OCI-LY7 (cell line): ENCODE data around the gene PCBD1. TPM values are rescaled to one million over a fixed set of nuclear protein-coding genes. Genes with fewer than 3 reads are reported as not detected.

Experiments
- BruUV-seq: library from RNA; stranded (reverse); fragments of 400-500 nt; replicated peaks from 2 replicates; lab custom pipeline; 2021; lab: Mats Ljungman, UMichigan
- CTCF ChIA-PET: fragments of 300-600 bp; sonication (Branson Sonifier 250); formaldehyde crosslinking; loops from one replicate; lab custom pipeline; 2022; ENCODE audit warnings: antibody characterized with exemption; ENCODE audit not compliant: unreplicated experiment; lab: Charles Lee
- POLR2A ChIA-PET: fragments of 300-600 bp; sonication (Branson Sonifier 250); formaldehyde crosslinking; loops from one replicate; lab custom pipeline; 2022; ENCODE audit warnings: antibody characterized with exemption; lab: Charles Lee
- DNase-seq: peaks from one replicate; pipeline ENCODE4 v3.0.0-alpha.2; 2015; ENCODE audit warnings: low spot score
- H2AFZ ChIP-seq: fragments of 200-600 bp; sonication (generic), shearing (Covaris generic); 2 replicates; pipeline ENCODE4 v1.6.1; 2014; ENCODE audit warnings: mild to moderate bottlenecking, antibody characterized with exemption, low read length, moderate library complexity
- H3K27ac ChIP-seq: fragments of 200-600 bp; sonication (generic); 2 replicates; pipeline ENCODE4 v1.5.1; 2014; ENCODE audit warnings: mixed run types, low read depth, mild to moderate bottlenecking, moderate library complexity, low read length, inconsistent platforms; ENCODE audit not compliant: poor library complexity, severe bottlenecking
- H3K36me3 ChIP-seq: fragments of 200-600 bp; sonication (generic); 2 replicates; pipeline ENCODE4 v1.6.1; 2014; ENCODE audit warnings: mild to moderate bottlenecking, antibody characterized with exemption, low read length, moderate library complexity, mixed read lengths; ENCODE audit not compliant: insufficient read depth
- H3K4me1 ChIP-seq: fragments of 200-600 bp; sonication (generic); 2 replicates; pipeline ENCODE4 v1.5.1; 2014; ENCODE audit warnings: mild to moderate bottlenecking, low read length; ENCODE audit not compliant: insufficient read depth, poor library complexity, severe bottlenecking
- H3K4me2 ChIP-seq: fragments of 200-600 bp; sonication (generic); 2 replicates; pipeline ENCODE4 v1.6.1; 2014; ENCODE audit warnings: mild to moderate bottlenecking, low read length
- H3K4me3 ChIP-seq: fragments of 200-600 bp; sonication (generic); 2 replicates; pipeline ENCODE4 v1.5.1; 2014; ENCODE audit warnings: mild to moderate bottlenecking, low read depth, low read length; ENCODE audit not compliant: poor library complexity, severe bottlenecking
- H3K79me2 ChIP-seq: fragments of 200-600 bp; sonication (generic); 2 replicates; pipeline ENCODE4 v1.6.1; 2016; ENCODE audit warnings: low read depth, mild to moderate bottlenecking, low read length, moderate library complexity, mixed read lengths; ENCODE audit not compliant: insufficient read depth
- H3K9me2 ChIP-seq: fragments of 200-600 bp; sonication (generic); 2 replicates; pipeline ENCODE4 v1.6.1; 2016; ENCODE audit warnings: mild to moderate bottlenecking, low read length, mixed read lengths; ENCODE audit not compliant: insufficient read depth
- H3K9me3 ChIP-seq: fragments of 200-600 bp; sonication (generic); 2 replicates; pipeline ENCODE4 v1.6.1; 2014; ENCODE audit warnings: mild to moderate bottlenecking, mixed run types, low read length, mixed read lengths
- H4K20me1 ChIP-seq: fragments of 200-600 bp; sonication (generic); 2 replicates; pipeline ENCODE4 v1.6.1; 2014; ENCODE audit warnings: mild to moderate bottlenecking, antibody characterized with exemption, low read length, moderate library complexity, mixed read lengths; ENCODE audit not compliant: insufficient read depth
- EZH2phosphoT487 ChIP-seq: fragments of 200-600 bp; sonication (generic); IDR thresholded peaks from 2 replicates; pipeline ENCODE4 v1.6.1; 2018; ENCODE audit warnings: low read depth, borderline replicate concordance, mild to moderate bottlenecking, mixed run types, antibody characterized with exemption, low read length, moderate library complexity, mixed read lengths
- intact Hi-C: fragments of 100-400 bp; cut with micrococcal nuclease; formaldehyde crosslinking; loops from one replicate; pipeline ENCODE4 v1.10.0; 2022; ENCODE audit not compliant: unreplicated experiment
- total RNA-seq, 2 experiments: library from RNA; depleted of rRNA in 1 of 2; stranded (reverse); fragments of >200 nt in 1 of 2; shearing (Covaris generic) in 1 of 2; gene quantifications; 2 replicates each; pipeline ENCODE4 v1.2.3, GENCODE V29; 2014 to 2022
- TF ChIP-seq, protein P1 (sequence below): fragments of 200-600 bp; sonication (generic); conservative IDR thresholded peaks from 2 replicates; pipeline ENCODE4 v1.5.1; 2014; ENCODE audit warnings: mild to moderate bottlenecking, antibody characterized with exemption, low read length, moderate library complexity, mixed read lengths

PCBD1 gene
- total RNA-seq, 2 experiments from 2014 or later = 4.9 to 25.4 TPM

DNA sequence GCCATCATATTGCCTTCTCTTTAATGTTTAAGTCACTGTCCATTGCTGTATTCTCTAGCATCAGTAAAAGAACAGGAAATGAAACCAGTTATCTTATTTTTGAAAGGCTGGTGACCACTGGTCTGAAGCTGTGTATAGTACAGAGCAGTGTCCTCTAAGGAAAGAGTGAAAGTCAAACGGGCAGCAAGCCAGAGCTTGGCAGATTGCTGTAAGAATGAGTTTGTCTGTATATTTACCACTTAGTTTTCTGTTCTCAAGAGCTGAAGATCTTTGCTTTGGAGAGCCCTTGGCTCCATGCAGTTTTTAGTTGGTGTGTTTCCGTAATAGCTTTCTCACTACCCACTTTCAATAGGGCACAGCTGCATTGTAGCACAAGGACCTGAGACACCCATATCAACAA, 31.9 kb downstream of the PCBD1 start:
- H3K4me3 ChIP-seq = no peak overlapping the region
- H3K27ac ChIP-seq = no peak overlapping the region
- H3K4me1 ChIP-seq = no peaks in the 10 kb centered on the region
- CTCF ChIA-PET = no interaction called here
- DNase-seq = no peak
- BruUV-seq = no TSS peak
- intact Hi-C loops = no loop called here
- no peak overlapping the region for H3K4me2 ChIP-seq
- H3K36me3 ChIP-seq = peaks cover 45% of the 10 kb centered on the region
- no peaks in the 10 kb centered on the region for H4K20me1 ChIP-seq
- no peaks in the 10 kb centered on the region for H3K79me2 ChIP-seq
- no peak overlapping the region for H2AFZ ChIP-seq
- no peaks in the 10 kb centered on the region for H3K9me2 ChIP-seq
- POLR2A ChIA-PET = interaction anchor here (1.1 kb wide), 1 partner anchor 401 kb away, joined by 3 read pairs; no protein-coding TSS in a partner anchor
- no peaks in the 10 kb centered on the region for H3K9me3 ChIP-seq
- TF ChIP-seq EZH2phosphoT487 = no peak
- TF ChIP-seq, protein P1, sequence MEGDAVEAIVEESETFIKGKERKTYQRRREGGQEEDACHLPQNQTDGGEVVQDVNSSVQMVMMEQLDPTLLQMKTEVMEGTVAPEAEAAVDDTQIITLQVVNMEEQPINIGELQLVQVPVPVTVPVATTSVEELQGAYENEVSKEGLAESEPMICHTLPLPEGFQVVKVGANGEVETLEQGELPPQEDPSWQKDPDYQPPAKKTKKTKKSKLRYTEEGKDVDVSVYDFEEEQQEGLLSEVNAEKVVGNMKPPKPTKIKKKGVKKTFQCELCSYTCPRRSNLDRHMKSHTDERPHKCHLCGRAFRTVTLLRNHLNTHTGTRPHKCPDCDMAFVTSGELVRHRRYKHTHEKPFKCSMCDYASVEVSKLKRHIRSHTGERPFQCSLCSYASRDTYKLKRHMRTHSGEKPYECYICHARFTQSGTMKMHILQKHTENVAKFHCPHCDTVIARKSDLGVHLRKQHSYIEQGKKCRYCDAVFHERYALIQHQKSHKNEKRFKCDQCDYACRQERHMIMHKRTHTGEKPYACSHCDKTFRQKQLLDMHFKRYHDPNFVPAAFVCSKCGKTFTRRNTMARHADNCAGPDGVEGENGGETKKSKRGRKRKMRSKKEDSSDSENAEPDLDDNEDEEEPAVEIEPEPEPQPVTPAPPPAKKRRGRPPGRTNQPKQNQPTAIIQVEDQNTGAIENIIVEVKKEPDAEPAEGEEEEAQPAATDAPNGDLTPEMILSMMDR = no peak

DNA sequence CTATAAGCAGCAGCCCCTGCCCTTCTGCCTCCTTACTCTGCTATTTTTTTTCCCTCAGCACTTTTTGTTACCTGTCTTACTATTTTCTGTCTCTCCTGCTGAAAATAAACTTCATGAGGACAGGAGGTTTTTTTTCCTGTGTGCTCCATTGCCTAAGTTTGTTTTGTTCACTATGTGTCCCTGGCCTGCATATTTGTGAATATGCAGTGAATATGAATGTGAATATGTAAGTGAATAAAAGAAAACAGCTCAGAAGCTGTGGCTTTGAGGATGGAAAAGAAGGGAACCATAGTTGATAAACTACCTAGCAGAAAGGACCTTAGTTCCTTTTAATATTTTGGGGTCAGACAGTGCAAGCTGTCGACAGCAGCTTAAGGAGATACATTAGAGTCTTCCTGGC, 34.9 kb downstream of the PCBD1 start:
- H3K4me2 ChIP-seq = no peak overlapping the region
- TF ChIP-seq, protein P1 = no peak
- TF ChIP-seq EZH2phosphoT487 = no peak
- no peaks in the 10 kb centered on the region for H3K4me1 ChIP-seq
- CTCF ChIA-PET = no interaction called here
- no peaks in the 10 kb centered on the region for H3K9me2 ChIP-seq
- POLR2A ChIA-PET = interaction anchor here (0.6 kb wide), 1 partner anchor 592 kb away, joined by 3 read pairs; no protein-coding TSS in a partner anchor
- H3K36me3 ChIP-seq = peaks cover 23% of the 10 kb centered on the region; the same call in 1 of the 2 replicates
- H3K4me3 ChIP-seq = no peak overlapping the region
- intact Hi-C loops = no loop called here
- H3K27ac ChIP-seq = no peak overlapping the region
- no peaks in the 10 kb centered on the region for H4K20me1 ChIP-seq
- no TSS peak for BruUV-seq
- no peaks in the 10 kb centered on the region for H3K79me2 ChIP-seq
- H2AFZ ChIP-seq = no peak overlapping the region
- no peak for DNase-seq
- H3K9me3 ChIP-seq = no peaks in the 10 kb centered on the region

- no peak overlapping the region for H3K27ac ChIP-seq
- H2AFZ ChIP-seq = no peak overlapping the region
- ChIA-PET POLR2A (no interaction called here), CTCF (no interaction called here)
- no peaks in the 10 kb centered on the region for H4K20me1 ChIP-seq
- no peaks in the 10 kb centered on the region for H3K4me1 ChIP-seq
- H3K9me3 ChIP-seq = no peaks in the 10 kb centered on the region
- peaks cover 23% of the 10 kb centered on the region; the same call in 1 of the 2 replicates for H3K36me3 ChIP-seq
- no peak for TF ChIP-seq EZH2phosphoT487
- TF ChIP-seq, protein P1 = no peak
- DNase-seq = no peak
- no peak overlapping the region for H3K4me3 ChIP-seq
- no peaks in the 10 kb centered on the region for H3K79me2 ChIP-seq
- no TSS peak for BruUV-seq
- H3K4me2 ChIP-seq = no peak overlapping the region
- intact Hi-C loops = no loop called here
- H3K9me2 ChIP-seq = no peaks in the 10 kb centered on the region
Observed at GRCh38 chr10:70853038-70853437, 35.3 kb downstream of the PCBD1 start.
